ENCODE results near the gene SLC10A2. TPM values are rescaled to one million over a fixed set of nuclear protein-coding genes. Genes with fewer than 3 reads are reported as not detected.

The SLC10A2 gene
- total and polyA plus RNA-seq, 11 donors = not detected

DNA sequence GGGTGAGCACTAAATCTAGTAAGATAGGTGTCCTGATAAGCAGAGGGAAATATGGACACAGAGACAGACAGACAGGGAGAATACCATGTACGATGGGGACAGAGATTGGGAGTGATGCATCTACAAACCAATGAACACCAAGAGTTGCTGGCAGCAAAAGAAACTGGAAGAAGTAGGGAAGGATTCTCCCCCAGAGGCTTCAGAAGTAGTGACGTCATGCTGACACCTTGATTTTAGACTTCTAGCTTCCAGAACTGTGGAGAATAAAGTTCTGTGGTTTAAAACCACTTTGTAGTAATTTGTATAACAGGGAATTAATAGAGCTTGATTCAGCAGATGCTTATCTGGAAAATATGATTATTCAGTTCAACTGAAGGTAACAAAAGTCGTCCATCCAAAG, 66.1 kb downstream of the SLC10A2 start:
- no peaks in the 10 kb centered on the region for H3K36me3 ChIP-seq
- 82 to 88% (median 87%) methylated on average over 3 of the region's 3 CpGs for WGBS, 4 donors
- DNase-seq = no peak
- H3K4me1 ChIP-seq = peaks cover 0 to 8% (median 0%) of the 10 kb centered on the region in 12 donors
- H3K9me3 ChIP-seq = peaks cover 0 to 7% (median 0%) of the 10 kb centered on the region in 12 donors
- TF ChIP-seq, protein P1, sequence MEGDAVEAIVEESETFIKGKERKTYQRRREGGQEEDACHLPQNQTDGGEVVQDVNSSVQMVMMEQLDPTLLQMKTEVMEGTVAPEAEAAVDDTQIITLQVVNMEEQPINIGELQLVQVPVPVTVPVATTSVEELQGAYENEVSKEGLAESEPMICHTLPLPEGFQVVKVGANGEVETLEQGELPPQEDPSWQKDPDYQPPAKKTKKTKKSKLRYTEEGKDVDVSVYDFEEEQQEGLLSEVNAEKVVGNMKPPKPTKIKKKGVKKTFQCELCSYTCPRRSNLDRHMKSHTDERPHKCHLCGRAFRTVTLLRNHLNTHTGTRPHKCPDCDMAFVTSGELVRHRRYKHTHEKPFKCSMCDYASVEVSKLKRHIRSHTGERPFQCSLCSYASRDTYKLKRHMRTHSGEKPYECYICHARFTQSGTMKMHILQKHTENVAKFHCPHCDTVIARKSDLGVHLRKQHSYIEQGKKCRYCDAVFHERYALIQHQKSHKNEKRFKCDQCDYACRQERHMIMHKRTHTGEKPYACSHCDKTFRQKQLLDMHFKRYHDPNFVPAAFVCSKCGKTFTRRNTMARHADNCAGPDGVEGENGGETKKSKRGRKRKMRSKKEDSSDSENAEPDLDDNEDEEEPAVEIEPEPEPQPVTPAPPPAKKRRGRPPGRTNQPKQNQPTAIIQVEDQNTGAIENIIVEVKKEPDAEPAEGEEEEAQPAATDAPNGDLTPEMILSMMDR (IDR thresholded peaks at IDR 0.05) = no peak
- TF ChIP-seq POLR2A (IDR thresholded peaks at IDR 0.05) = no peak
- no peak for ATAC-seq
- no peak overlapping the region for H3K4me3 ChIP-seq
- no peaks in the 10 kb centered on the region for H3K27me3 ChIP-seq
- intact Hi-C loops (cut with DNase I) = no loop called here
- H3K27ac ChIP-seq = no peak overlapping the region

DNA sequence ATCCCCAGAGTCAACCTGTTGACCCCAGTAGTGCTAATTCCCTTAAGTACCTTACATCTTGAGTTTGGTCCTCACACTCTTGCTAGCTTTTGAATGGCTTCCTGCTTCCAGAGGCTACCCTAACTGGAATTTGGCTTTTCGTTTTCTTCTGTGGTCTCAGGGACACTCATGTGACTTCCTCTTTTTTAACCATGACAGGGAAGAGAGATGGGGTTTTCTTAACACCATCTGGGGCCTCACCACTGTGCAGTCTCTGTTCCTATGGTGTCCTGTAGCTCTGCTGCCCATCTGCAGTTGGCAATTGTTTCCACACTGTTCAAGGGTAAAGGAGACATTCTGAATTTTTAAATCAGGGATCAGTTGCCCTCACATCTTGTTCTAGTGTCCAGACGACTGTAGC, 66.7 kb downstream of the SLC10A2 start:
- ATAC-seq (no peak), DNase-seq (no peak)
- Histone ChIP-seq H3K36me3 (no peaks in the 10 kb centered on the region), H3K4me3 (no peak overlapping the region), H3K4me1 (peaks cover 0 to 3% (median 0%) of the 10 kb centered on the region in 12 donors), H3K27me3 (no peaks in the 10 kb centered on the region), H3K27ac (no peak overlapping the region), H3K9me3 (peaks cover 0 to 9% (median 0%) of the 10 kb centered on the region in 12 donors)
- 53 to 64% (median 58%) methylated on average over 2 of the region's 2 CpGs for WGBS, 4 donors
- TF ChIP-seq POLR2A (IDR thresholded peaks at IDR 0.05) = no peak
- TF ChIP-seq, protein P1 (IDR thresholded peaks at IDR 0.05) = no peak
- intact Hi-C loops (cut with DNase I) = no loop called here

Other genes starting within 250 kb of the SLC10A2 start
- gene ERCC5, start 220.4 kb downstream of the SLC10A2 start, total RNA-seq = 10 to 100 TPM; 27.4 to 61.7 (median 31.4) TPM
- 10 to 100 TPM; 22.4 to 34.0 TPM for gene ERCC5, start 220.4 kb downstream of the SLC10A2 start, polyA plus RNA-seq

Measured in heart left ventricle (tissue), 16 donors.